Measurements from ENCODE around the gene FLOT1.
A peak's percentile ranks its signal among the peaks of the same experiment; 100 is the strongest.

GRCh38 chr6:30787954-30788353 lies 45.5 kb upstream of the FLOT1 start:
- no peak for TF ChIP-seq CBFB (CRISPR knock-in tag; IDR thresholded peaks at IDR 0.05)
- no peak for TF ChIP-seq ZNF335 (CRISPR knock-in tag; IDR thresholded peaks at IDR 0.05)
- TF ChIP-seq NFIB (CRISPR knock-in tag; IDR thresholded peaks at IDR 0.05; ENCODE audit: borderline replicate concordance), result no peak
- TF ChIP-seq ASH2L (IDR thresholded peaks at IDR 0.05; ENCODE audit: insufficient read length, low read depth, low read length), result peak; percentile 32
- peak; percentile 37; the same call in 1 of the 2 replicates for TF ChIP-seq ZNF331 (CRISPR knock-in tag; IDR thresholded peaks at IDR 0.05)
- no peak for TF ChIP-seq SP4 (CRISPR knock-in tag; IDR thresholded peaks at IDR 0.05)
- TF ChIP-seq USF2 (IDR thresholded peaks at IDR 0.05; ENCODE audit: low read depth, low read length), result no peak
- no peak for TF ChIP-seq USF2 (CRISPR knock-in tag; IDR thresholded peaks at IDR 0.05; ENCODE audit: borderline replicate concordance)
- TF ChIP-seq ZNF576 (CRISPR knock-in tag; IDR thresholded peaks at IDR 0.05), result no peak
- no peak for TF ChIP-seq BRCA1 (CRISPR knock-in tag; IDR thresholded peaks at IDR 0.05)
- peak; percentile 65 for TF ChIP-seq FOSL2 (CRISPR knock-in tag; IDR thresholded peaks at IDR 0.05)
- no peak for TF ChIP-seq THAP9 (CRISPR knock-in tag; IDR thresholded peaks at IDR 0.05; ENCODE audit: borderline replicate concordance)
- TF ChIP-seq POLR2AphosphoS2 (IDR thresholded peaks at IDR 0.05; ENCODE audit: low read depth, low read length), result no peak
